ENCODE results near the gene SPTBN5.

Gene SPTBN5

GRCh38 chr15:41901431-41901830 lies 7.6 kb upstream of the SPTBN5 start:
- no peak overlapping the region for H3K27ac ChIP-seq (ENCODE audit: low read length)
- H3K79me2 ChIP-seq (ENCODE audit: low read length) = no peaks in the 10 kb centered on the region
- no peaks in the 10 kb centered on the region for H3K27me3 ChIP-seq (ENCODE audit: low read depth, low read length)
- peaks cover 19% of the 10 kb centered on the region for H4K20me1 ChIP-seq (ENCODE audit: insufficient read depth, low read length)
- H3K4me1 ChIP-seq (ENCODE audit: low read length) = no peaks in the 10 kb centered on the region; the same call in 1 of the 2 replicates
- no peak overlapping the region for H3K4me3 ChIP-seq (ENCODE audit: low read length)
- H3K9ac ChIP-seq (ENCODE audit: low read length) = no peak overlapping the region
- H3K36me3 ChIP-seq (replicated peaks; ENCODE audit: low read depth, low read length) = peaks cover 24% of the 10 kb centered on the region
- TF ChIP-seq EZH2phosphoT487 (IDR thresholded peaks at IDR 0.05; ENCODE audit: low read depth) (no peak), CTCF (IDR thresholded peaks at IDR 0.05; ENCODE audit: low read depth, low read length) (no peak)
- no peak overlapping the region for H3K4me2 ChIP-seq (ENCODE audit: low read length)
- no peaks in the 10 kb centered on the region for H3K9me3 ChIP-seq (ENCODE audit: insufficient read depth, low read length)
- H2AFZ ChIP-seq (ENCODE audit: low read depth, low read length) = no peak overlapping the region

- TF ChIP-seq CTCF (IDR thresholded peaks at IDR 0.05; ENCODE audit: low read depth, low read length) (no peak), EZH2phosphoT487 (IDR thresholded peaks at IDR 0.05; ENCODE audit: low read depth) (no peak)
- no peaks in the 10 kb centered on the region; the same call in 1 of the 2 replicates for H3K4me1 ChIP-seq (ENCODE audit: low read length)
- H3K4me3 ChIP-seq (ENCODE audit: low read length) = no peak overlapping the region
- peaks cover 19% of the 10 kb centered on the region for H4K20me1 ChIP-seq (ENCODE audit: insufficient read depth, low read length)
- no peak overlapping the region for H3K4me2 ChIP-seq (ENCODE audit: low read length)
- no peaks in the 10 kb centered on the region for H3K79me2 ChIP-seq (ENCODE audit: low read length)
- no peaks in the 10 kb centered on the region for H3K9me3 ChIP-seq (ENCODE audit: insufficient read depth, low read length)
- H3K27ac ChIP-seq (ENCODE audit: low read length) = no peak overlapping the region
- H3K9ac ChIP-seq (ENCODE audit: low read length) = no peak overlapping the region
- no peaks in the 10 kb centered on the region for H3K27me3 ChIP-seq (ENCODE audit: low read depth, low read length)
- H2AFZ ChIP-seq (ENCODE audit: low read depth, low read length) = no peak overlapping the region
- H3K36me3 ChIP-seq (replicated peaks; ENCODE audit: low read depth, low read length) = peaks cover 22% of the 10 kb centered on the region
Observed at GRCh38 chr15:41900526-41901380, 6.9 kb upstream of the SPTBN5 start.

DNA sequence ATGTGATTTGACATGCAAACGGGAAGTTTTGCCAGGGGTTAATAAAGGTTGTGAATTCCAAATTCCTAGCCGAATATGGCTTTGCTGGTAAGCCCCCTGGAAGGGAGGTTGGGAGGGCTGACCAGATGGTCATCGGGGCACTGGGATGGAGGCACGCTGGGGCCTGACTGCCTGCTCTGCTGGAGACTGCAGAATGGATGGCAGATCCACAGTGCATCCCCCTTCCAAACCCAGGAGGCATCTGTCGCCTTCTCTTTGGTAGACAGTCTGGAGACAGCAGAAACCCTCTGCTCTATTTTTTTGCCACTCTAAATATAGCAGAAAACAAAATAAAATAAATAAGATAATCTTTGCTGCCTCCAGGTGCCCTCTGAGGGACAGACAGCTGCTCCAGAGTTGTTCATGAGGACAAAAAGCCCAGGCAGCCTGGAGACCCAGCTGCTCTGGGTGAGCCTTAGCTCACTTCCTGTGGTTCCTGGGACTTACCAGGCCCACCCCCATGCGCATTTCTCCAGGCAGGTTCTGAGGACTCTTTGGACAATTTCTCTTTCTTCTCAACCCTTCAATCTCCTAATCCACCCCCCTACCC lies 6.1 kb upstream of the SPTBN5 start:
- Histone ChIP-seq H3K4me2 (ENCODE audit: low read length) (no peak overlapping the region), H3K9me3 (ENCODE audit: insufficient read depth, low read length) (no peaks in the 10 kb centered on the region), H3K4me1 (ENCODE audit: low read length) (peaks cover 3% of the 10 kb centered on the region), H2AFZ (ENCODE audit: low read depth, low read length) (no peak overlapping the region), H4K20me1 (ENCODE audit: insufficient read depth, low read length) (peaks cover 15% of the 10 kb centered on the region), H3K27ac (ENCODE audit: low read length) (no peak overlapping the region), H3K27me3 (ENCODE audit: low read depth, low read length) (no peaks in the 10 kb centered on the region), H3K9ac (ENCODE audit: low read length) (no peak overlapping the region), H3K4me3 (ENCODE audit: low read length) (no peak overlapping the region), H3K79me2 (ENCODE audit: low read length) (no peaks in the 10 kb centered on the region), H3K36me3 (replicated peaks; ENCODE audit: low read depth, low read length) (peaks cover 19% of the 10 kb centered on the region)
- no peak for TF ChIP-seq EZH2phosphoT487 (IDR thresholded peaks at IDR 0.05; ENCODE audit: low read depth)
- TF ChIP-seq CTCF (IDR thresholded peaks at IDR 0.05; ENCODE audit: low read depth, low read length) = no peak

- Histone ChIP-seq H3K79me2 (ENCODE audit: low read length) (no peaks in the 10 kb centered on the region), H2AFZ (ENCODE audit: low read depth, low read length) (no peak overlapping the region), H3K4me2 (ENCODE audit: low read length) (no peak overlapping the region), H3K36me3 (replicated peaks; ENCODE audit: low read depth, low read length) (peaks cover 19% of the 10 kb centered on the region), H3K4me3 (ENCODE audit: low read length) (no peak overlapping the region), H3K27me3 (ENCODE audit: low read depth, low read length) (no peaks in the 10 kb centered on the region), H3K27ac (ENCODE audit: low read length) (no peak overlapping the region), H3K9me3 (ENCODE audit: insufficient read depth, low read length) (no peaks in the 10 kb centered on the region), H3K4me1 (ENCODE audit: low read length) (peaks cover 12% of the 10 kb centered on the region), H4K20me1 (ENCODE audit: insufficient read depth, low read length) (no peaks in the 10 kb centered on the region), H3K9ac (ENCODE audit: low read length) (no peak overlapping the region)
- no peak for TF ChIP-seq EZH2phosphoT487 (IDR thresholded peaks at IDR 0.05; ENCODE audit: low read depth)
- no peak for TF ChIP-seq CTCF (IDR thresholded peaks at IDR 0.05; ENCODE audit: low read depth, low read length)
Observed at GRCh38 chr15:41897363-41897799, 3.5 kb upstream of the SPTBN5 start.
